Measurements from ENCODE around the gene KMT2B. TPM values are rescaled to one million over a fixed set of nuclear protein-coding genes. Genes with fewer than 3 reads are reported as not detected.

Gene KMT2B
- total and polyA plus RNA-seq, 4 donors = 21.7 to 41.0 (median 27.5) TPM

DNA sequence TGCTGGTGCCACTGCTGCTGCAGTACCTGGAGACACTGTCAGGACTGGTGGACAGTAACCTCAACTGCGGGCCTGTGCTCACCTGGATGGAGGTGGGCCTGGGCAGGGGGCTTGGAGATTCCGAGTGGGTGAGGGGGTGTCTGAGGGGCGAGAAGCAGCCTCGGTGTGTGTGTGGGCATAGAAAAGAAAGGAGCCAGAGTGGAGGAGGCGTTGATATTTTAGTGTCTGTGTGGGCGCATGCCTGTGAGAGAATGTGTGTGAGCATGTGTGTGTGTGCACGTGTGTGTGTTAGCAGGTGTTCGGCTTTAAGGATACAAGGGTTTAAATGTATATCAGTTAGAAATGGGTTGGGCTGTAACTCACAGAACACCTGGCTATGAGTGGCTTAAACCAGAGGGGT is 61.2 kb downstream of the KMT2B start:
- H3K9ac ChIP-seq (ENCODE audit: insufficient read depth in 1 of 2, low read length in 2 of 2) = no peak overlapping the region
- TF ChIP-seq, protein P1, sequence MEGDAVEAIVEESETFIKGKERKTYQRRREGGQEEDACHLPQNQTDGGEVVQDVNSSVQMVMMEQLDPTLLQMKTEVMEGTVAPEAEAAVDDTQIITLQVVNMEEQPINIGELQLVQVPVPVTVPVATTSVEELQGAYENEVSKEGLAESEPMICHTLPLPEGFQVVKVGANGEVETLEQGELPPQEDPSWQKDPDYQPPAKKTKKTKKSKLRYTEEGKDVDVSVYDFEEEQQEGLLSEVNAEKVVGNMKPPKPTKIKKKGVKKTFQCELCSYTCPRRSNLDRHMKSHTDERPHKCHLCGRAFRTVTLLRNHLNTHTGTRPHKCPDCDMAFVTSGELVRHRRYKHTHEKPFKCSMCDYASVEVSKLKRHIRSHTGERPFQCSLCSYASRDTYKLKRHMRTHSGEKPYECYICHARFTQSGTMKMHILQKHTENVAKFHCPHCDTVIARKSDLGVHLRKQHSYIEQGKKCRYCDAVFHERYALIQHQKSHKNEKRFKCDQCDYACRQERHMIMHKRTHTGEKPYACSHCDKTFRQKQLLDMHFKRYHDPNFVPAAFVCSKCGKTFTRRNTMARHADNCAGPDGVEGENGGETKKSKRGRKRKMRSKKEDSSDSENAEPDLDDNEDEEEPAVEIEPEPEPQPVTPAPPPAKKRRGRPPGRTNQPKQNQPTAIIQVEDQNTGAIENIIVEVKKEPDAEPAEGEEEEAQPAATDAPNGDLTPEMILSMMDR (IDR thresholded peaks at IDR 0.05; ENCODE audit: control extremely low read depth, extremely low read depth) = no peak
- peaks cover 0 to 20% (median 6%) of the 10 kb centered on the region in 5 donors for H3K4me1 ChIP-seq (ENCODE audit: control insufficient read depth in 5 of 5, insufficient read depth in 5 of 5, low read length in 5 of 5)
- no peak for ATAC-seq (ENCODE audit: insufficient read depth, low FRiP score)
- H3K27ac ChIP-seq (ENCODE audit: low read depth in 1 of 2, low read length in 1 of 2) = no peak overlapping the region
- WGBS, 2 donors = 93 to 95% methylated on average over 8 of the region's 8 CpGs
- H3K9me3 ChIP-seq (ENCODE audit: control insufficient read depth in 4 of 4, insufficient read depth in 3 of 4, low read length in 3 of 4) = no peaks in the 10 kb centered on the region
- H3K27me3 ChIP-seq (ENCODE audit: control insufficient read depth in 3 of 3, insufficient read depth in 3 of 3, low read length in 2 of 3) = no peaks in the 10 kb centered on the region
- DNase-seq = no peak
- peaks cover 0 to 36% (median 24%) of the 10 kb centered on the region in 4 donors for H3K36me3 ChIP-seq (ENCODE audit: control insufficient read depth in 4 of 4, insufficient read depth in 4 of 4, low read length in 4 of 4)
- no peak overlapping the region for H3K4me3 ChIP-seq

DNA sequence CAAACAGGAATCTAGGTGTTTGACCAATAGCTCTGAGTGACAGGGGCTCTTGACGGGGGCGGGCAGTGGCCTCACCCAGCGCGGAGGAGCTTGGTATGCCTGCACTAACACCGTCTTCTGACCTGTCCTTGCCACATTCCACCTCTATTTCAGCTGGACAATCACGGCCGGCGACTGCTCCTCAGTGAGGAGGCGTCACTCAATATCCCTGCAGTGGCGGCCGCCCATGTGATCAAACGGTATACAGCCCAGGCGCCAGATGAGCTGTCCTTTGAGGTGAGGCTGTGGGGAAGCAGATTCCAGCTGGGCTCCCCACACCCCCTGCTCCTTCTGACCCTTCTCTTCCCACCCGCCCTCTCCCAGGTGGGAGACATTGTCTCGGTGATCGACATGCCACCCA is 62.3 kb downstream of the KMT2B start:
- 93 to 98% methylated on average over 16 of the region's 16 CpGs for whole genome bisulfite sequencing, 2 donors
- H3K36me3 ChIP-seq (ENCODE audit: control insufficient read depth in 4 of 4, insufficient read depth in 4 of 4, low read length in 4 of 4) = peaks cover 0 to 37% (median 27%) of the 10 kb centered on the region in 4 donors

DNA sequence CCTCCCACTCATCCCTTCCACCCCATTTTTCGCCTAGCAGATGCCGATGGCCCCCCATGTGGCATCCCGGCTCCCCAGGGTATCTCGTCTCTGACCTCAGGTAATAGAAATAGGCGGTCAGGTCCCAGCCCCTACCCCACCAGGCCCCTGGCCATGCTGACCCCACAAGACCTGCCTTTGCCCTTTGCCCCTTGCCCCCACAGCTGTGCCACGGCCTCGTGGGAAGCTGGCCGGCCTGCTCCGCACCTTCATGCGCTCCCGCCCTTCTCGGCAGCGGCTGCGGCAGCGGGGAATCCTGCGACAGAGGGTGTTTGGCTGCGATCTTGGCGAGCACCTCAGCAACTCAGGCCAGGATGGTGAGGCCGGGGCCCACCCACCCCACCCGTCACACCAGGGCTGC is 62.9 kb downstream of the KMT2B start:
- DNase-seq (no peak), ATAC-seq (ENCODE audit: insufficient read depth, low FRiP score) (no peak)
- Histone ChIP-seq H3K27me3 (ENCODE audit: control insufficient read depth in 3 of 3, insufficient read depth in 3 of 3, low read length in 2 of 3) (no peaks in the 10 kb centered on the region), H3K27ac (ENCODE audit: low read depth in 1 of 2, low read length in 1 of 2) (no peak overlapping the region), H3K9me3 (ENCODE audit: control insufficient read depth in 4 of 4, insufficient read depth in 3 of 4, low read length in 3 of 4) (no peaks in the 10 kb centered on the region), H3K4me3 (no peak overlapping the region), H3K4me1 (ENCODE audit: control insufficient read depth in 5 of 5, insufficient read depth in 5 of 5, low read length in 5 of 5) (peaks cover 0 to 14% (median 6%) of the 10 kb centered on the region in 5 donors), H3K9ac (ENCODE audit: insufficient read depth in 1 of 2, low read length in 2 of 2) (no peak overlapping the region), H3K36me3 (ENCODE audit: control insufficient read depth in 4 of 4, insufficient read depth in 4 of 4, low read length in 4 of 4) (peaks cover 0 to 44% (median 28%) of the 10 kb centered on the region in 4 donors)
- TF ChIP-seq, protein P1 (IDR thresholded peaks at IDR 0.05; ENCODE audit: control extremely low read depth, extremely low read depth) = no peak
- 95 to 99% methylated on average over 20 of the region's 20 CpGs for WGBS, 2 donors

More for the DNA sequence above, 62.3 kb downstream of the KMT2B start:
- H3K9me3 ChIP-seq (ENCODE audit: control insufficient read depth in 4 of 4, insufficient read depth in 3 of 4, low read length in 3 of 4) = no peaks in the 10 kb centered on the region
- H3K9ac ChIP-seq (ENCODE audit: insufficient read depth in 1 of 2, low read length in 2 of 2) = no peak overlapping the region
- no peak for ATAC-seq (ENCODE audit: insufficient read depth, low FRiP score)
- DNase-seq = no peak
- H3K4me3 ChIP-seq = no peak overlapping the region
- H3K4me1 ChIP-seq (ENCODE audit: control insufficient read depth in 5 of 5, insufficient read depth in 5 of 5, low read length in 5 of 5) = peaks cover 0 to 15% (median 6%) of the 10 kb centered on the region in 5 donors
- TF ChIP-seq, protein P1 (IDR thresholded peaks at IDR 0.05; ENCODE audit: control extremely low read depth, extremely low read depth) = no peak
- no peaks in the 10 kb centered on the region for H3K27me3 ChIP-seq (ENCODE audit: control insufficient read depth in 3 of 3, insufficient read depth in 3 of 3, low read length in 2 of 3)
- no peak overlapping the region for H3K27ac ChIP-seq (ENCODE audit: low read depth in 1 of 2, low read length in 1 of 2)

DNA sequence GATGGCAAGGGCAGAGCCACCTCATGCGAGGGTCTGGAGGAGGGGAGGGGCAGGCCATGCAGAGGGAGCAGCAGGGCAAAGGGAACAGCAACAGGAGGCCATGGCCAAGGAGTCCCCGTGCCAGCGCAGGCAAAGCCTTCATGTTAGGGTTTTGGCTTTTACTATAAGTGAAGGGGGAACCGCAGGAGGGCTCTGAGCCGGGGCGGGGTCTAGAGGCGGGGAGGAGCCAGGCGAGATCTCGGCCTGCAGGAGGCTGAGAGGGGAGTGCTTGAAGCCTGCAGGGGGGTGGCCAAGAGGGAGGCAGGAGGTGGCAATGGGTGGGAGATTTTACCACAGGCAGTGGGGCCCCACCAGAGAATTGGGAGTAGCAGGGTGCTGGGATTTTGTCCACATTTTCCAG is 63.8 kb downstream of the KMT2B start:
- TF ChIP-seq, protein P1 (IDR thresholded peaks at IDR 0.05; ENCODE audit: control extremely low read depth, extremely low read depth) = no peak
- H3K4me3 ChIP-seq = no peak overlapping the region
- H3K4me1 ChIP-seq (ENCODE audit: control insufficient read depth in 5 of 5, insufficient read depth in 5 of 5, low read length in 5 of 5) = peaks cover 0 to 8% (median under 1%) of the 10 kb centered on the region in 5 donors
- H3K9me3 ChIP-seq (ENCODE audit: control insufficient read depth in 4 of 4, insufficient read depth in 3 of 4, low read length in 3 of 4) = no peaks in the 10 kb centered on the region
- no peak overlapping the region for H3K9ac ChIP-seq (ENCODE audit: insufficient read depth in 1 of 2, low read length in 2 of 2)
- H3K36me3 ChIP-seq (ENCODE audit: control insufficient read depth in 4 of 4, insufficient read depth in 4 of 4, low read length in 4 of 4) = peaks cover 0 to 45% (median 28%) of the 10 kb centered on the region in 4 donors
- DNase-seq (no peak), ATAC-seq (ENCODE audit: insufficient read depth, low FRiP score) (no peak)
- H3K27me3 ChIP-seq (ENCODE audit: control insufficient read depth in 3 of 3, insufficient read depth in 3 of 3, low read length in 2 of 3) = no peaks in the 10 kb centered on the region
- WGBS, 2 donors = 85 to 92% methylated on average over 9 of the region's 9 CpGs
- no peak overlapping the region for H3K27ac ChIP-seq (ENCODE audit: low read depth in 1 of 2, low read length in 1 of 2)
